NT2/D1 (cell line): Measurements from ENCODE around the gene FTO.

ENCODE experiments used
- DNase-seq: peaks from one replicate; pipeline ENCODE4 v3.0.0-alpha.2; 2011; ENCODE audit warnings: low read depth, low spot score
- H3K27me3 ChIP-seq: 2 replicates; pipeline ENCODE4 v1.6.0; 2011; ENCODE audit warnings: mild to moderate bottlenecking; ENCODE audit not compliant: insufficient read length, insufficient read depth
- H3K36me3 ChIP-seq: 2 replicates; pipeline ENCODE4 v1.6.1; 2011; ENCODE audit warnings: mild to moderate bottlenecking, low read length, mixed read lengths; ENCODE audit not compliant: insufficient read depth, insufficient read length
- H3K4me1 ChIP-seq: 2 replicates; pipeline ENCODE4 v1.5.1; 2011; ENCODE audit not compliant: insufficient read depth, insufficient read length
- H3K4me3 ChIP-seq: 2 replicates; pipeline ENCODE4 v1.5.1; 2011; ENCODE audit warnings: low read depth; ENCODE audit not compliant: insufficient read length
- H3K9ac ChIP-seq: 2 replicates; pipeline ENCODE4 v1.6.0; 2011; ENCODE audit warnings: low read depth; ENCODE audit not compliant: insufficient read length
- H3K9me3 ChIP-seq: 2 replicates; pipeline ENCODE4 v1.5.1; 2011; ENCODE audit warnings: mild to moderate bottlenecking, low read length; ENCODE audit not compliant: insufficient read depth
- SUZ12 ChIP-seq: IDR thresholded peaks from 2 replicates; pipeline ENCODE4 v1.6.1; 2011; ENCODE audit not compliant: insufficient read length, insufficient read depth; ENCODE audit errors: extremely low read depth
- YY1 ChIP-seq: IDR thresholded peaks from 2 replicates; pipeline ENCODE4 v1.6.1; 2011; ENCODE audit not compliant: insufficient read length, insufficient read depth
- ZNF274 ChIP-seq: IDR thresholded peaks from 2 replicates; pipeline ENCODE4 v1.6.1; 2011; ENCODE audit warnings: mild to moderate bottlenecking, low read depth, low read length

Gene FTO

DNA sequence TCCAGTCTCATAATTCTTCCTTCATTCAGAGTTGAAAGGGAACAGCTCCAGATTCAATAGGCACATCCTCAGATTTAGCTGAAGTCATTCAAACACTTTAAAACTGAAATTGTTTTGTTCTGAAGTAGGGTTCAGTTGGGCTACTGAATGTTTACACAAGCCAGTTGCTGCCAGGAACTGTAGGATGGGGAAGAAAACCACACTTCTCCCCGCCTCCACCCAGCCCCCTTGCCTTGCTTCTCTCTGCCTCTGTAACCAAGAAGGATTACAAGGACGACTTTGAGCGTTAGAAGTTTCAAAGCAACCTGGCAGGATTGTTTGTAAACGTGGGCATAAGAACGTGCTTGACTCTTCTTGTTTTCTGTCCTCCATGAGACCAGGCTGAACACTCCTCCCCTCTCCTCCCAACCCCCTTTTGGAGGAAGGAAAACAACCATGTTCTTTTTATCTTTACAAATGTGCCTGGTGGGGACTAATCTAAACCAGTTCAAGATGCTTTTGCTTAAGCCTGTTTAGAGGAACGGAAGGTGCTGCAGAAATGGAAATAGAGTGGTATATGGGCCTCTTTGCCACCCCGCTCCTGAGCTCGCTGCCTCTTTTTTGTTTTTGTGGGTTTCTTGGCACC is 287.9 kb downstream of the FTO start:
- no peak for TF ChIP-seq YY1
- no peak for DNase-seq
- Histone ChIP-seq H3K27me3 (no peaks in the 10 kb centered on the region), H3K4me3 (no peak overlapping the region), H3K9me3 (no peaks in the 10 kb centered on the region), H3K4me1 (no peaks in the 10 kb centered on the region), H3K9ac (no peak overlapping the region), H3K36me3 (no peaks in the 10 kb centered on the region)

GRCh38 chr16:53995378-53995777 is 291.4 kb downstream of the FTO start:
- H3K9ac ChIP-seq = no peak overlapping the region
- H3K4me3 ChIP-seq = no peak overlapping the region
- no peaks in the 10 kb centered on the region for H3K9me3 ChIP-seq

DNA sequence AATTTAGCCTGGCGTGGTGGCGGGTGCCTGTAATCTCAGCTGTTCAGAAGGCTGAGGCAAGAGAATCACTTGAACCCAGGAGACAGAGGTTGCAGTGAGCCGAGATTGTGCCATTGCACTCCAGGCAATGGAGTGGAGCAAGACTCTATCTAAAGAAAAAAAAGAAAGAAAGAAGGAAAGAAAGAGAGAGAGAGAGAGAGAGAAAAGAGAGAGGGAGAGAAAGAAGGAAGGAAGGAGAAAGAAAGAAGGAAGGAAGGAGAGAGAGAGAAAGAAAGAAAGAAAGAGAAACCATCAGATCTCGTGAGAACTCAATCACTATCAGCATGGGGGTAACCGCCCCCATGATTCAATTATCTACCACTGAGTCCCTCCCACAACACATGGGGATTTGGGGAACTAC is 293.0 kb downstream of the FTO start:
- Histone ChIP-seq H3K4me1 (no peaks in the 10 kb centered on the region), H3K4me3 (no peak overlapping the region), H3K27me3 (no peaks in the 10 kb centered on the region), H3K9me3 (no peaks in the 10 kb centered on the region), H3K36me3 (no peaks in the 10 kb centered on the region), H3K9ac (no peak overlapping the region)
- DNase-seq = no peak
- TF ChIP-seq YY1 = no peak

More at GRCh38 chr16:53995378-53995777, 291.4 kb downstream of the FTO start:
- TF ChIP-seq YY1 (no peak), SUZ12 (no peak), ZNF274 (no peak)
- DNase-seq = no peak
- H3K27me3 ChIP-seq = no peaks in the 10 kb centered on the region
- no peaks in the 10 kb centered on the region for H3K36me3 ChIP-seq
- H3K4me1 ChIP-seq = no peaks in the 10 kb centered on the region

DNA sequence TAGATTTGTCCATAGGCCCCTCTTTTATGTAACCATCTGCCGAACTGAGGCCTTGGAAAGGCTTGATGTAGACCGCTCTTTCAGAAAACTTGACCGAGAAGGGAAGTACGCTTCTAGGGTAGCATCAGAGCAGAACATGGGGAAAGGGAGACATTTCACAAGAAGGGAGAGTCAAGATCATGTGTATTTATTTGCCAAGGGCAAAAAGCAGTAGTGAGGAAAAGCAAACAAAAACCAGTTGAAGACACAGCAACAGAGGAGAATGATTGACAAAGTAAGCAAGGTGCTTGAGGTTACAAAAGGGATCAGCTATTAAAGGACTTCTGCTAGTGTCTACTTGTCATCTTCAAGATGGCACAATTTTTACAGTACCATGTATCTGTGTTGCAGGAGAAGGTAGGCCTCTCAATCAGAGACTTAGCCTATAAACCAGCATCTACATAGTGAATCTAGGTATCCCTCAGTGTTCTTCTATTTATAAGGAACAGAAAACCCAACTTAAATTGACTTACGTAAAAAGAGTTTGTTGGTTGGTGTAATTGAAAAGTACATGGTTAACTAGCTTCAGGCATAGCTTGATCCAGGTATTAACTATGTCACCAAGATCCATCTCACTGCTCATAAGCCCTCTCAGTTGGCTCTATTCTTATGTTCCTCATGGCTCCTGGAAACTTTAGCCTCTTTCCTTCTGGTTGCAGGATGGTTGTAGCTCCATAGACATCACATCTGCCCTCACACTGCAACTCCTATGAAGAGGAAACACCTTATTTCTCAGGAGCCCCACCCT is 294.3 kb downstream of the FTO start:
- DNase-seq = no peak
- Histone ChIP-seq H3K9ac (no peak overlapping the region), H3K4me3 (no peak overlapping the region), H3K4me1 (no peaks in the 10 kb centered on the region), H3K27me3 (no peaks in the 10 kb centered on the region), H3K36me3 (no peaks in the 10 kb centered on the region), H3K9me3 (no peaks in the 10 kb centered on the region)
- TF ChIP-seq ZNF274 = no peak
- no peak for TF ChIP-seq YY1
- TF ChIP-seq SUZ12 = no peak

DNA sequence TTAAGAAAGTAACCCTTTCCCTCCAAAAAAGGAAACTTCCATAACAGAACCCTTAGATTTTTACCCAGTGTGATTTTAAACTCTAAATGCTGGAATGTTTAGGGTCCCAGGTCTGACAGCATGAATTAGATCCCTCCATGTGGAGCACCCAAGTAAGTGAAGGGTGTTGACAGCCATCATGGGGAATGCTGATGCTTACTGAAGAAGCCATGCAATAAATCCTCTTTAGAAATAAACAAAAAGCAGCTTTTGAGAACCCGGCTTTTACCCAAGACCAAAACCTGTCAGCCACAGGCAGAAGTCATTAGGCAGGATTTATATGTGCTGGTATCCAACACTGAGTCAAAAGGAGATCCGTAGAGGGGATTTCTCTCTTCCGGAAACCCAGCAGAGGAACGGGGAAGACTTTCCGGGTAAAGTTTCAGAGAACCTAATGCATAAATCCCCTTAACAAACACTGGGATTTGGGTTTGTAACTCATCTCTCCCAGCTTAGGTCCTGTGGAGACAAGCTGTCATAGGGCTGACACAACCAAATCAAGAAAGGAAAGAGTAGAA is 295.1 kb downstream of the FTO start:
- no peaks in the 10 kb centered on the region for H3K27me3 ChIP-seq

DNA sequence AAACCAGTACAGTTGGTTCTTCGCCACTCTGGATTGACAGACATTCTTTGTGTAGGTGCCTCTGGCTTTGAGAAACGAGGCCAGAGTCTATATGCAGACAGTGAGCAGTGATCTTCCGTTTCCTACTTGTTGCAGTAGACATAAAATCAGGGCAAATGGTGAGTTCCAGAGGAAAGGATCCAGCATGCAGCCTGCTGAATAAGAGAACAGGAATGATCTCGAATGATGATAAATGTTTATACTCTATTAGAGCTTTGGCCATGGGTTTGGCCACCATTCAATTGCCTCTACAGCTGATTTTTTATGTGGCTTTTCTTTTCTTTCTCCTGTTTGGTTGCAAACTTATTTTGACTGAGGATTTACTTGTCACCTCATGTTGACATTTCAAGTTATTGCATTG is 295.9 kb downstream of the FTO start:
- DNase-seq = no peak
- TF ChIP-seq SUZ12 = no peak
- TF ChIP-seq YY1 = no peak
- no peak for TF ChIP-seq ZNF274
- H3K27me3 ChIP-seq = no peaks in the 10 kb centered on the region
- H3K4me1 ChIP-seq = no peaks in the 10 kb centered on the region
- H3K9me3 ChIP-seq = no peaks in the 10 kb centered on the region
- H3K36me3 ChIP-seq = no peaks in the 10 kb centered on the region
- H3K9ac ChIP-seq = no peak overlapping the region
- H3K4me3 ChIP-seq = no peak overlapping the region

More for the DNA sequence above, 295.1 kb downstream of the FTO start:
- Histone ChIP-seq H3K9me3 (no peaks in the 10 kb centered on the region), H3K9ac (no peak overlapping the region), H3K4me1 (no peaks in the 10 kb centered on the region), H3K4me3 (no peak overlapping the region), H3K36me3 (no peaks in the 10 kb centered on the region)
- no peak for DNase-seq
- no peak for TF ChIP-seq ZNF274
- no peak for TF ChIP-seq YY1
- no peak for TF ChIP-seq SUZ12

DNA sequence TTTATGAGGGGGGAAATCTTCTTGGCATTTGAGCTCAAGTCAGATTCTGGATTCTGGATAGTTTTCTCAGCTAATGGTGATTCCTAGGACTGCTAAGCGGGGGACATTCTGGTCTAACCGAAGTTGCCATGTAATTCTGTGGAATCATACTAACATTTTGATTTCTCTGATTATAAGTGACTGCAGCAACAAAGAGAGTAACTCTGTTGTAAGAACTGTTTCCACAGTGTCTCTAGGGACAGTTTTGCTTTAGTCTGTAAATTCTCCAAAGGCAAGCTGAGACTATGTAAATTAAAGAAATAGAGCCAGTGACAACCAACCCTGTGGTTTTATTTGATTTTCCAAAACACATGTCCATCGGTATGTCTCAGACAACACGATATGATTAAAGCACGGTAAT is 296.4 kb downstream of the FTO start:
- Histone ChIP-seq H3K9me3 (no peaks in the 10 kb centered on the region), H3K36me3 (no peaks in the 10 kb centered on the region), H3K4me3 (no peak overlapping the region), H3K4me1 (no peaks in the 10 kb centered on the region), H3K9ac (no peak overlapping the region), H3K27me3 (no peaks in the 10 kb centered on the region)
- DNase-seq = no peak
- TF ChIP-seq YY1 (no peak), ZNF274 (no peak), SUZ12 (no peak)
